DLD1 (cell line): ENCODE measurements around the gene PRKCH.

Experiments used
- in situ Hi-C: cut with HindIII; loops from 2 replicates; pipeline ENCODE4 v1.10.0; 2017; ENCODE audit warnings: low sequenced_read_pairs

The PRKCH gene

GRCh38 chr14:61503167-61503801 is 181.9 kb downstream of the PRKCH start:
- in situ Hi-C loops: no loop called here

- in situ Hi-C loops: no loop called here
Observed at GRCh38 chr14:61504901-61505300, 183.5 kb downstream of the PRKCH start.

GRCh38 chr14:61505815-61506809 is 184.7 kb downstream of the PRKCH start:
- in situ Hi-C loops: no loop called here

GRCh38 chr14:61508526-61508925 is 187.1 kb downstream of the PRKCH start:
- in situ Hi-C loops: no loop called here

- in situ Hi-C loops: no loop called here
Observed at GRCh38 chr14:61510736-61511557, 189.6 kb downstream of the PRKCH start.

- in situ Hi-C loops: no loop called here
Observed at GRCh38 chr14:61511558-61511948, 190.2 kb downstream of the PRKCH start.

- in situ Hi-C loops: no loop called here
Observed at GRCh38 chr14:61512026-61512834, 190.9 kb downstream of the PRKCH start.

GRCh38 chr14:61513986-61514830 is 192.8 kb downstream of the PRKCH start:
- in situ Hi-C loops: no loop called here

- in situ Hi-C loops: no loop called here
Observed at GRCh38 chr14:61514927-61515326, 193.5 kb downstream of the PRKCH start.

- in situ Hi-C loops: no loop called here
Observed at GRCh38 chr14:61515436-61516117, 194.2 kb downstream of the PRKCH start.

GRCh38 chr14:61516118-61516743 is 194.9 kb downstream of the PRKCH start:
- in situ Hi-C loops: no loop called here

- in situ Hi-C loops: no loop called here
Observed at GRCh38 chr14:61516964-61517653, 195.7 kb downstream of the PRKCH start.

- in situ Hi-C loops: no loop called here
Observed at GRCh38 chr14:61517911-61518384, 196.6 kb downstream of the PRKCH start.

GRCh38 chr14:61518403-61518802 is 197.0 kb downstream of the PRKCH start:
- in situ Hi-C loops: no loop called here

GRCh38 chr14:61519106-61519505 is 197.7 kb downstream of the PRKCH start:
- in situ Hi-C loops: no loop called here

- in situ Hi-C loops: no loop called here
Observed at GRCh38 chr14:61519735-61520134, 198.4 kb downstream of the PRKCH start.

GRCh38 chr14:61520576-61520975 is 199.2 kb downstream of the PRKCH start:
- in situ Hi-C loops: no loop called here

GRCh38 chr14:61521773-61522172 is 200.4 kb downstream of the PRKCH start:
- in situ Hi-C loops: no loop called here
